GM23338 (cell line): ENCODE data around the gene UCK1.

Experiments used
- CREB1 ChIP-seq: fragments of 250-450 bp; sonication (Bioruptor Pico); IDR thresholded peaks from 2 replicates; pipeline ENCODE4 v1.5.0; 2020; ENCODE audit warnings: low read depth, mild to moderate bottlenecking, moderate library complexity
- CTCF ChIP-seq, 2 experiments: fragments of 200-600 bp in 1 of 2; sonication (generic) in 1 of 2; conservative IDR thresholded peaks; 2 replicates each; pipeline versions ENCODE4 v1.5.1 to v1.6.1; 2016 to 2017; ENCODE audit warnings: antibody characterized with exemption in 2 of 2, low read depth in 2 of 2, mild to moderate bottlenecking in 2 of 2, moderate library complexity in 1 of 2
- EZH2 ChIP-seq: fragments of 200-600 bp; sonication (generic); IDR thresholded peaks from one replicate; pipeline ENCODE4 v1.8.0; 2017; ENCODE audit warnings: antibody characterized with exemption, mild to moderate bottlenecking, low read depth; ENCODE audit not compliant: unreplicated experiment
- EZH2phosphoT487 ChIP-seq: fragments of 200-600 bp; sonication (generic); IDR thresholded peaks from one replicate; pipeline ENCODE4 v1.8.1; 2018; ENCODE audit warnings: antibody characterized with exemption; ENCODE audit not compliant: unreplicated experiment
- JUNB ChIP-seq: IDR thresholded peaks from one replicate; pipeline ENCODE4 v1.6.1; 2016; ENCODE audit warnings: antibody characterized with exemption; ENCODE audit not compliant: unreplicated experiment
- POLR2AphosphoS5 ChIP-seq: IDR thresholded peaks from 2 replicates; pipeline ENCODE4 v1.6.1; 2016; ENCODE audit warnings: antibody characterized with exemption, low read depth
- STAT1 ChIP-seq: IDR thresholded peaks from one replicate; pipeline ENCODE4 v1.6.1; 2016; ENCODE audit warnings: antibody characterized with exemption; ENCODE audit not compliant: unreplicated experiment
- ZNF114 ChIP-seq: fragments of 250-450 bp; sonication (Bioruptor Pico); IDR thresholded peaks from 2 replicates; pipeline ENCODE4 v1.5.0; 2020; ENCODE audit warnings: mild to moderate bottlenecking, moderate library complexity
- TF ChIP-seq, protein P1 (sequence below): IDR thresholded peaks from one replicate; pipeline ENCODE4 v1.6.1; 2018; ENCODE audit warnings: antibody characterized with exemption; ENCODE audit not compliant: unreplicated experiment
- TF ChIP-seq, protein P2 (sequence below): IDR thresholded peaks from 2 replicates; pipeline ENCODE4 v1.6.1; 2016; ENCODE audit warnings: antibody characterized with exemption
- TF ChIP-seq, protein P3 (sequence below): fragments of 250-450 bp; sonication (Bioruptor Pico); IDR thresholded peaks from 2 replicates; pipeline ENCODE4 v1.5.0; 2020; ENCODE audit warnings: mild to moderate bottlenecking, moderate library complexity

DNA sequence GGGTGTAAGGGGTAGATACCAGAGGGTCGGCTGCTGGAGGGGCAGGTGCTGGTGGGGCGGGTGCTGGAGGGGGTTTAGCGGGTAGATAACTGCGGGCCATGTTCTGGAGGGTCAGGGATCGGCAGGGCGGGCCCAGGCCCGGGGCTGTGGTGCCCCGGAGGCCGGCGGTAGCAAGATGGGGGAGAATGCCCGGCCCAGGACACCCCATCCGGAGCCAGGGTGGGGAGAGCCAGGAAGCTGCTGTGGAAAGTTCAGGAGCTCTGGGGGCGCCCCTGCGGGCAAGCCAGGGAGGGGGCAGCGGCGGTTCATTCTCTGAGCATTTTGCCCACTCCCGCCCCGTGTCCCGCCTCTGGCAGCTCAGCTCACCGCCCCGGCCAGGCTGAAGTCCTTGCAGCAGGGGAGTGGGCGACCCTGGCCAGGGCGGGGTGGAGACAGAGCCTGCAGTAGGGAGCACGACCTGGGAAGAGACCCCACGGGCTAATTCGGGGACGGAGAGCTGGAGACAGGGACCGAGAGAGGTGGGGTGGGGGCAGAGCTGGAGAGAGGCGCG lies 14.8 kb upstream of the UCK1 start:
- TF ChIP-seq JUNB (no peak), CTCF (conservative IDR thresholded peaks at IDR 0.05; ENCODE audit: low read depth in 2 of 2) (no peak), POLR2AphosphoS5 (no peak), EZH2 (no peak), EZH2phosphoT487 (no peak), CREB1 (CRISPR knock-in tag) (no peak), STAT1 (no peak), ZNF114 (no peak)
- TF ChIP-seq, protein P1, sequence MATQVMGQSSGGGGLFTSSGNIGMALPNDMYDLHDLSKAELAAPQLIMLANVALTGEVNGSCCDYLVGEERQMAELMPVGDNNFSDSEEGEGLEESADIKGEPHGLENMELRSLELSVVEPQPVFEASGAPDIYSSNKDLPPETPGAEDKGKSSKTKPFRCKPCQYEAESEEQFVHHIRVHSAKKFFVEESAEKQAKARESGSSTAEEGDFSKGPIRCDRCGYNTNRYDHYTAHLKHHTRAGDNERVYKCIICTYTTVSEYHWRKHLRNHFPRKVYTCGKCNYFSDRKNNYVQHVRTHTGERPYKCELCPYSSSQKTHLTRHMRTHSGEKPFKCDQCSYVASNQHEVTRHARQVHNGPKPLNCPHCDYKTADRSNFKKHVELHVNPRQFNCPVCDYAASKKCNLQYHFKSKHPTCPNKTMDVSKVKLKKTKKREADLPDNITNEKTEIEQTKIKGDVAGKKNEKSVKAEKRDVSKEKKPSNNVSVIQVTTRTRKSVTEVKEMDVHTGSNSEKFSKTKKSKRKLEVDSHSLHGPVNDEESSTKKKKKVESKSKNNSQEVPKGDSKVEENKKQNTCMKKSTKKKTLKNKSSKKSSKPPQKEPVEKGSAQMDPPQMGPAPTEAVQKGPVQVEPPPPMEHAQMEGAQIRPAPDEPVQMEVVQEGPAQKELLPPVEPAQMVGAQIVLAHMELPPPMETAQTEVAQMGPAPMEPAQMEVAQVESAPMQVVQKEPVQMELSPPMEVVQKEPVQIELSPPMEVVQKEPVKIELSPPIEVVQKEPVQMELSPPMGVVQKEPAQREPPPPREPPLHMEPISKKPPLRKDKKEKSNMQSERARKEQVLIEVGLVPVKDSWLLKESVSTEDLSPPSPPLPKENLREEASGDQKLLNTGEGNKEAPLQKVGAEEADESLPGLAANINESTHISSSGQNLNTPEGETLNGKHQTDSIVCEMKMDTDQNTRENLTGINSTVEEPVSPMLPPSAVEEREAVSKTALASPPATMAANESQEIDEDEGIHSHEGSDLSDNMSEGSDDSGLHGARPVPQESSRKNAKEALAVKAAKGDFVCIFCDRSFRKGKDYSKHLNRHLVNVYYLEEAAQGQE = no peak
- TF ChIP-seq, protein P2, sequence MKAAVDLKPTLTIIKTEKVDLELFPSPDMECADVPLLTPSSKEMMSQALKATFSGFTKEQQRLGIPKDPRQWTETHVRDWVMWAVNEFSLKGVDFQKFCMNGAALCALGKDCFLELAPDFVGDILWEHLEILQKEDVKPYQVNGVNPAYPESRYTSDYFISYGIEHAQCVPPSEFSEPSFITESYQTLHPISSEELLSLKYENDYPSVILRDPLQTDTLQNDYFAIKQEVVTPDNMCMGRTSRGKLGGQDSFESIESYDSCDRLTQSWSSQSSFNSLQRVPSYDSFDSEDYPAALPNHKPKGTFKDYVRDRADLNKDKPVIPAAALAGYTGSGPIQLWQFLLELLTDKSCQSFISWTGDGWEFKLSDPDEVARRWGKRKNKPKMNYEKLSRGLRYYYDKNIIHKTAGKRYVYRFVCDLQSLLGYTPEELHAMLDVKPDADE = no peak
- TF ChIP-seq, protein P3, sequence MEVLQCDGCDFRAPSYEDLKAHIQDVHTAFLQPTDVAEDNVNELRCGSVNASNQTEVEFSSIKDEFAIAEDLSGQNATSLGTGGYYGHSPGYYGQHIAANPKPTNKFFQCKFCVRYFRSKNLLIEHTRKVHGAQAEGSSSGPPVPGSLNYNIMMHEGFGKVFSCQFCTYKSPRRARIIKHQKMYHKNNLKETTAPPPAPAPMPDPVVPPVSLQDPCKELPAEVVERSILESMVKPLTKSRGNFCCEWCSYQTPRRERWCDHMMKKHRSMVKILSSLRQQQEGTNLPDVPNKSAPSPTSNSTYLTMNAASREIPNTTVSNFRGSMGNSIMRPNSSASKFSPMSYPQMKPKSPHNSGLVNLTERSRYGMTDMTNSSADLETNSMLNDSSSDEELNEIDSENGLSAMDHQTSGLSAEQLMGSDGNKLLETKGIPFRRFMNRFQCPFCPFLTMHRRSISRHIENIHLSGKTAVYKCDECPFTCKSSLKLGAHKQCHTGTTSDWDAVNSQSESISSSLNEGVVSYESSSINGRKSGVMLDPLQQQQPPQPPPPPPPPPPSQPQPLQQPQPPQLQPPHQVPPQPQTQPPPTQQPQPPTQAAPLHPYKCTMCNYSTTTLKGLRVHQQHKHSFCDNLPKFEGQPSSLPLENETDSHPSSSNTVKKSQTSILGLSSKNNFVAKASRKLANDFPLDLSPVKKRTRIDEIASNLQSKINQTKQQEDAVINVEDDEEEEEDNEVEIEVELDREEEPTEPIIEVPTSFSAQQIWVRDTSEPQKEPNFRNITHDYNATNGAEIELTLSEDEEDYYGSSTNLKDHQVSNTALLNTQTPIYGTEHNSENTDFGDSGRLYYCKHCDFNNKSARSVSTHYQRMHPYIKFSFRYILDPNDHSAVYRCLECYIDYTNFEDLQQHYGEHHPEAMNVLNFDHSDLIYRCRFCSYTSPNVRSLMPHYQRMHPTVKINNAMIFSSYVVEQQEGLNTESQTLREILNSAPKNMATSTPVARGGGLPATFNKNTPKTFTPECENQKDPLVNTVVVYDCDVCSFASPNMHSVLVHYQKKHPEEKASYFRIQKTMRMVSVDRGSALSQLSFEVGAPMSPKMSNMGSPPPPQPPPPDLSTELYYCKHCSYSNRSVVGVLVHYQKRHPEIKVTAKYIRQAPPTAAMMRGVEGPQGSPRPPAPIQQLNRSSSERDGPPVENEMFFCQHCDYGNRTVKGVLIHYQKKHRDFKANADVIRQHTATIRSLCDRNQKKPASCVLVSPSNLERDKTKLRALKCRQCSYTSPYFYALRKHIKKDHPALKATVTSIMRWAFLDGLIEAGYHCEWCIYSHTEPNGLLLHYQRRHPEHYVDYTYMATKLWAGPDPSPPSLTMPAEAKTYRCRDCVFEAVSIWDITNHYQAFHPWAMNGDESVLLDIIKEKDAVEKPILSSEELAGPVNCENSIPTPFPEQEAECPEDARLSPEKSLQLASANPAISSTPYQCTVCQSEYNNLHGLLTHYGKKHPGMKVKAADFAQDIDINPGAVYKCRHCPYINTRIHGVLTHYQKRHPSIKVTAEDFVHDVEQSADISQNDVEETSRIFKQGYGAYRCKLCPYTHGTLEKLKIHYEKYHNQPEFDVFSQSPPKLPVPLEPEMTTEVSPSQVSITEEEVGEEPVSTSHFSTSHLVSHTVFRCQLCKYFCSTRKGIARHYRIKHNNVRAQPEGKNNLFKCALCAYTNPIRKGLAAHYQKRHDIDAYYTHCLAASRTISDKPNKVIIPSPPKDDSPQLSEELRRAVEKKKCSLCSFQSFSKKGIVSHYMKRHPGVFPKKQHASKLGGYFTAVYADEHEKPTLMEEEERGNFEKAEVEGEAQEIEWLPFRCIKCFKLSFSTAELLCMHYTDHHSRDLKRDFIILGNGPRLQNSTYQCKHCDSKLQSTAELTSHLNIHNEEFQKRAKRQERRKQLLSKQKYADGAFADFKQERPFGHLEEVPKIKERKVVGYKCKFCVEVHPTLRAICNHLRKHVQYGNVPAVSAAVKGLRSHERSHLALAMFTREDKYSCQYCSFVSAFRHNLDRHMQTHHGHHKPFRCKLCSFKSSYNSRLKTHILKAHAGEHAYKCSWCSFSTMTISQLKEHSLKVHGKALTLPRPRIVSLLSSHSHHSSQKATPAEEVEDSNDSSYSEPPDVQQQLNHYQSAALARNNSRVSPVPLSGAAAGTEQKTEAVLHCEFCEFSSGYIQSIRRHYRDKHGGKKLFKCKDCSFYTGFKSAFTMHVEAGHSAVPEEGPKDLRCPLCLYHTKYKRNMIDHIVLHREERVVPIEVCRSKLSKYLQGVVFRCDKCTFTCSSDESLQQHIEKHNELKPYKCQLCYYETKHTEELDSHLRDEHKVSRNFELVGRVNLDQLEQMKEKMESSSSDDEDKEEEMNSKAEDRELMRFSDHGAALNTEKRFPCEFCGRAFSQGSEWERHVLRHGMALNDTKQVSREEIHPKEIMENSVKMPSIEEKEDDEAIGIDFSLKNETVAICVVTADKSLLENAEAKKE (CRISPR knock-in tag) = no peak
